GM21360 (cell line): ENCODE measurements around the gene PDE6C.

ENCODE experiments used
- ATAC-seq: cut with Tn5 transposase; IDR thresholded peaks from one replicate; pipeline ENCODE4 v1.9.1; 2021; ENCODE audit warnings: mild to moderate bottlenecking, moderate library complexity; ENCODE audit not compliant: unreplicated experiment

Gene PDE6C

GRCh38 chr10:93612311-93612710 lies at the start of gene PDE6C:
Gene PDE6C, plus strand, starts transcription at chr10:93612537. Its CDS starts 189 bp downstream, at chr10:93612726.
- no peak for ATAC-seq

- no peak for ATAC-seq
Measured at GRCh38 chr10:93565446-93565845, 46.9 kb upstream of the PDE6C start.

GRCh38 chr10:93566435-93567276 lies 45.7 kb upstream of the PDE6C start, which contains the start of gene FFAR4:
Gene FFAR4, plus strand, starts transcription at chr10:93566665. Its CDS starts 56 bp downstream, at chr10:93566721.
- ATAC-seq = no peak

- ATAC-seq = no peak
Measured at GRCh38 chr10:93567277-93568104, 44.8 kb upstream of the PDE6C start.

- no peak for ATAC-seq
Measured at GRCh38 chr10:93568105-93568390, 44.3 kb upstream of the PDE6C start.

GRCh38 chr10:93570383-93570782 lies 42.0 kb upstream of the PDE6C start:
- ATAC-seq = no peak

GRCh38 chr10:93572606-93573005 lies 39.7 kb upstream of the PDE6C start:
- no peak for ATAC-seq

- ATAC-seq = no peak
Measured at GRCh38 chr10:93573051-93573909, 39.1 kb upstream of the PDE6C start.

GRCh38 chr10:93573924-93574323 lies 38.4 kb upstream of the PDE6C start:
- no peak for ATAC-seq

GRCh38 chr10:93576888-93577287 lies 35.4 kb upstream of the PDE6C start:
- ATAC-seq = no peak

GRCh38 chr10:93577565-93577964 lies 34.8 kb upstream of the PDE6C start:
- no peak for ATAC-seq

- no peak for ATAC-seq
Measured at GRCh38 chr10:93579089-93579488, 33.2 kb upstream of the PDE6C start.

GRCh38 chr10:93579985-93580711 lies 32.2 kb upstream of the PDE6C start:
- ATAC-seq = no peak

GRCh38 chr10:93580828-93581227 lies 31.5 kb upstream of the PDE6C start:
- ATAC-seq = no peak

- no peak for ATAC-seq
Measured at GRCh38 chr10:93584445-93584844, 27.9 kb upstream of the PDE6C start.

GRCh38 chr10:93589648-93590562 lies 22.4 kb upstream of the PDE6C start:
- ATAC-seq = no peak

- no peak for ATAC-seq
Measured at GRCh38 chr10:93590638-93591037, 21.7 kb upstream of the PDE6C start.

- no peak for ATAC-seq
Measured at GRCh38 chr10:93591065-93591808, 21.1 kb upstream of the PDE6C start.

- no peak for ATAC-seq
Measured at GRCh38 chr10:93593254-93593653, 19.1 kb upstream of the PDE6C start.
